Measurements from ENCODE around the gene BID. TPM values are rescaled to one million over a fixed set of nuclear protein-coding genes. Genes with fewer than 3 reads are reported as not detected.

Gene BID
- 39.4 and 43.3 TPM in 2 replicates for total RNA-seq

DNA sequence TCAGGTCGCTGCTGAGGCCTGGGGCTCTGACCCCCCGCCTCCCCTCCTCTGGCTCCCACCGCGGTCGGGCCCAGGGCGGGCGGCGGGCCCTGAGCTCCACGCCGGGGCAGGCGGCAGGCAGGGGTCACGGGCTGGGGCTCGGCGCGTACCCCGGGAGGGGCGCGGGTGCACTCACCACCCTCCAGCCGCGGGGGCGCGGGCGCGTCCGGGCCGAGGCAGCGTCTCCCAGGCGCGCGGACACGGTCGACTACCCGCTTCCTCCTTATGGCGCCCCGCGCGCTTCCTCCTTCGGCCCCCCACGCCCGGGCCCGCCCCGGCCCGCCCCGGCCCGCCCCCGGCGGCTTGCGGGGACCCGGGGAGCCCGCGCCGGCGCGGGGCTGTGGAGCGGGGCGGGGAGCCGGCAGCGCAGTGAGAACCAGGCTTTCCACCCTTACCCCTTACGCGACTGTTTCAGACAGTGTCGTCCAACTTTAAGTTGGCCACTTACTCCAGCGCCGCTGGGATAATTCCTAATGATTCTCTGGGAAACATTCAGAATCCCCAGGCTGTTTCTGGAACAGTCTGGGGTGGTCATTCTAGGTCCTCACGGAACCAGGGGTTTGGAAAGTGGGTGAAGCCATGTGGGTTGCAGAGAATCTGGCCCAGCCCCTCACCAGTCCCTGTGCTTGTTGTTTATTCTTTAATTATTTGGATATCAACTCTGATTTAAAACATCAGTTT, at the start of gene BID:
Gene BID, minus strand, starts transcription at position 264 of the 720 bp plus-strand sequence. CDS start 24,353 bp downstream, outside the sequence.
- peak; percentile 27 to 34 for DNase-seq (ENCODE audit: low read depth in 2 of 2)

DNA sequence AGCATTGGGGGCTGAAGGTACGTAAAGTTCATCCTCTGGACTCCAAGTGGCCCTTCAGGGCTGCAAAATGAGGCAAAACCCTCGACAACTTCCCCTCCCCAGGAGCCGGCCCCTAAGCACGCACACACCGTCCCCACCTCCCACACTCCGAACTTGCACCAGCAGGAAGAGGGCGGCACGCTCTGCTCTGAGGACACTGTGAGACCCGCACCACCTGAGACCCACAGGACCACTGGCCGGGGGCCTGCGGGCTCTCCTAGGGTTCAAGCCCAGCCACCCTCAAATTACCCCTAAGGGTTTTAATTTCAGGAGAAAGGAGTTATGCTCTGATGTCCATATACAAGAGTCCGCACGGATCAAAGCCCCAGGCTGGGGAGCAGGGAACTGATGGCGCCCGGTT, 49.7 kb upstream of the BID start:
- DNase-seq (ENCODE audit: low read depth in 2 of 2) = no peak

GRCh38 chr22:17823226-17823625, 49.0 kb upstream of the BID start:
- no peak for DNase-seq (ENCODE audit: low read depth in 2 of 2)

- DNase-seq (ENCODE audit: low read depth in 2 of 2) = no peak
Measured at GRCh38 chr22:17822087-17822486, 47.8 kb upstream of the BID start.

DNA sequence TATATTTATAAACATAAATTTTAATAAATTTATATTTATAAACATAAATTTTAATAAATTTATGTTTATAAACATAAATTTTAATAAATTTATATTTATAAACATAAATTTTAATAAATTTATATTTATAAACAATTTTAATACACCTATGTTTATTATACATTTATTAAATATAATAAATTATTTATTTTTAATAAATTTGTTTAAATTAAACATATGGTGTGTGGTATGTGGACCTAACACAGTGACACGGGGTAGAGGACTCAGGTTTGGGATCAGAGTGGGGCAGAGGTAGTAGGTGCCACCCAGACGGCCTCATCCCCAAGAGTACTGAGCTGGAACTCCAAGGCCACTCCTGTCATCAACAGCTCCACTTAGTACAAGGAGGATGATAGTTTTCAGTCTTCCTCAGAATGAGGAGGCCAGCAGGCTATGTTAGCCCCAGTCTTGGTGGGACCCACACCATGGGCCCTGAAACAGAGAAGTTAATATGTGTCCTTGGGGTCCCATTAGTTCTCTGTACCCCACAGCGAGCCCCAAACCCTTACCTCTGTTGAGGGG, 46.7 kb upstream of the BID start:
- no peak for DNase-seq (ENCODE audit: low read depth in 2 of 2)

DNA sequence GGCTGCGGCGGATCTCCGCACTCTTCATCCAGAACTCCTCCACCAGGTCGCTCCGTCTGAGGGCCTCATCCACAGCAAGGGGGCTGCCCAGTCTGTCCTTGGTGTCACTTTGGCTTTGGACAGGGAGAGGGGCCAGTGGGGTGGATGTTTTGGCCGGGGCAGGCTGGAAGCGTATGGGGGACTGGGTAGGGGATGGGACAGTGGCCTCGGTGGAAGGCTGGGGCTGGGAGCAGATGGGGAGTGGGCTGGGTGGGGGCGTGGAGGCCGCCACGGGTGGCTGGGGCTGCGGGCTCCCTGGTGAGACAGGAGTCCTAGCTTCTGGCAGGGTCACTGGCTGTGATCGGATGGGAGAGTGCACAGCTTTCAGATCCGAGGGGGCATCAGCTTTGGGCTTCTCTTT, 44.4 kb upstream of the BID start:
- no peak for DNase-seq (ENCODE audit: low read depth in 2 of 2)

- DNase-seq (ENCODE audit: low read depth in 2 of 2) = no peak
Measured at GRCh38 chr22:17818180-17818579, 43.9 kb upstream of the BID start.

DNA sequence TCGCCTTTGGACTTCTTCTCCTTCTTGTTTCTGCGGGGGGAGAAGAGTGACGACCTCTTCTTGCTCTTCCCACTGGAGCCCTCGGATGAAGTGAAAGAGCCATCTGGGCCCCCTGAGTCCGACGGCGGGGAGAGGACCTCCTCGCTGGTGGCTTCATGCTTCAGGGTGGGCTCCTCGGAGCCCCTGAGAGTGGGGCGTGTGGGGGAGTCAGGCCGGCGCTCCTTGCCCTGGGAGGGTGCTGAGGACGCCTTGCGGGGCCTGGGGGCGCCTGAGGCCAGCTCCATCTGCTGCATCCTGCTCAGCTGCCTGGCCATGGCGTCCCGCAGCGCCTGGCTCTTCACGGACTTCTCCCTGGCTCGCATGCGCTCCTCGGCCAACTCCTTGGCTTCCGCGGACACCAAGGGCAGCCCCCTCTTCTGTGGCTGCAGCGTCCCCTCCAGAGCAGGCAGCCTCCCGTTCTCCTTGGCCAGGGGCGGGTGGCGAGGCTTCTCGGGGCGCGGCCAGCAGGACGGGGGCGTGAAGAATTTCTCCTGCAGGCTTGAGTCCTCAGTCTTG, 43.3 kb upstream of the BID start:
- no peak for DNase-seq (ENCODE audit: low read depth in 2 of 2)

GRCh38 chr22:17817079-17817478, 42.8 kb upstream of the BID start:
- no peak for DNase-seq (ENCODE audit: low read depth in 2 of 2)

- no peak for DNase-seq (ENCODE audit: low read depth in 2 of 2)
Measured at GRCh38 chr22:17816649-17817048, 42.4 kb upstream of the BID start.

GRCh38 chr22:17815703-17816254, 41.5 kb upstream of the BID start:
- DNase-seq (ENCODE audit: low read depth in 2 of 2) = no peak

DNA sequence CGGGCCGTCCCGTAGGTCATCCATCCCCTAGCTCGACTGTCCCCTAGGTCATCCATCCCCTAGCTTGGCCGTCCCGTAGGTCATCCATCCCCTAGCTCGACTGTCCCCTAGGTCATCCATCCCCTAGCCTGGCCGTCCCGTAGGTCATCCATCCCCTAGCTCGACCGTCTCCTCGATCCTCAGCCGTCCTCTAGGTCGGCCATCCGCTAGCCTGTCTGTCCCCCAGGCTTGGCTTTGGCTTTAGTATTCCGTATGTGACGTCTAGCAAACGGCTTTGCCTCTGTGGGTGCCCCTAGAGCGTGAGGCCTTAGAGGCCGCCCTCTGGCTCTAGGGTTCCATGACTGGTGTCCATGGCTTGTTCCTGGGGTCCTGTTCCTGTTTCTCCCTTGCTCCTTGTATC, 40.6 kb upstream of the BID start:
- no peak for DNase-seq (ENCODE audit: low read depth in 2 of 2)

GRCh38 chr22:17814084-17814483, 39.8 kb upstream of the BID start:
- no peak for DNase-seq (ENCODE audit: low read depth in 2 of 2)

DNA sequence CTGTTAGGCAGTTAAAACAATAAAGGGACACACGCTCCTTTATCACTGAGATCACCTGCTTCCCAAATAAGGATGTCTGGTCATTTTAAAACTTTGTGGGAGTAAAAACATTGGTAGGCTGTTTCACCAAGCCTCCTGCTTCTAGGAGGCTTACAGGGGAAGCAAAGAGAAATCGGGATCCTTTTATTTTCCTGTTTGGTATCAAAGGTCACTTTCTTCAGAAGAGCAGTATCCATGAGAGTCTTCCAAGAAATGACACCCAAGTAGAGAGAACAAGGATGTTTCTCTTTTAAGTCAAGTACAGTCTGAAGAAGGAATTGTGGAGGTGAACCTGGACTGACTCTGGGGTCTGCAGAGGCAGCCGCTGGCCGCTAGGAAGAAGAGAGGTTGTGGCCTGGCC, 36.9 kb upstream of the BID start:
- no peak for DNase-seq (ENCODE audit: low read depth in 2 of 2)

- DNase-seq (ENCODE audit: low read depth in 2 of 2) = no peak
Measured at GRCh38 chr22:17810570-17811116, 36.4 kb upstream of the BID start.

GRCh38 chr22:17808693-17809403, 34.6 kb upstream of the BID start:
- DNase-seq (ENCODE audit: low read depth in 2 of 2) = no peak

DNA sequence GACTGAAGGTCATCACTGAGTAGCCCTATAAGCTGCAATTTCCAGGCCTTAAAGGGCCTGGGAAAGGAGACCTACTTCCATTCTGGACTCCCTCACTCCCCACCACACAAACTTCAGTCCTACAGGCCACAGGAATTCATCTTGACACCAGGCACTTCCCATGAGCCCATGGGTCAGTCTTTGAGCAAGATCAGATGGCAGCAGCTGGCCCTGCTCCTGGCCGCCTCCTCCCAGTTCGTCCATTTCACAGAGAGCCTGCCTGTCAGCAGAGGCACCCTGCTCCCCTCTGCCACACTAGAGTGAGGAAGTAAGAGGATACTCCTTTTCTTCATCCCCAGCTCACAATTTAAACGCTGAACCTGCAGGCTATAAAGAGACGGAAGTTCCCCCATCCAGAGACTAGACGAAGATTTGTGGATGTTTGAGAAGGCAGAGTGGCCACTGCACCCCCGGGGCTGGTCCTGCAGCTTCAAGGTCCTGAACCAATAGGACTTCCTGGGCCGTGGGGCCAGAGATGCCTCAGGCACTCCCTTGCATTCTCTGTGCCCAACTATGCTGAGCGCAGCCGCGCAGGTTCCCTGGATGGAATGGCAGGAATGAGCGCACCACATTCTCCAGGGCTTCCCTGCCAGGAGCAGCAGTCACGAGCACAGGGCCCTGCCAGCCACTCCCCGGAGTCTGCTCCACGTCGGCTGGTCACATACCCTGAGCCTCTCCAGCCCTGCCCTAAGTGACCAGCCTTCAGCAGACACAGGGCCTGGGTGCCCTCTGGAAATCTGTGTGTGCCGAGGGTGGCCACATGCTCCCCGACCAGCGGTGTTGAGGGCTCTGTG, 33.5 kb upstream of the BID start:
- no peak for DNase-seq (ENCODE audit: low read depth in 2 of 2)

GRCh38 chr22:17807086-17807485, 32.8 kb upstream of the BID start:
- no peak for DNase-seq (ENCODE audit: low read depth in 2 of 2)

DNA sequence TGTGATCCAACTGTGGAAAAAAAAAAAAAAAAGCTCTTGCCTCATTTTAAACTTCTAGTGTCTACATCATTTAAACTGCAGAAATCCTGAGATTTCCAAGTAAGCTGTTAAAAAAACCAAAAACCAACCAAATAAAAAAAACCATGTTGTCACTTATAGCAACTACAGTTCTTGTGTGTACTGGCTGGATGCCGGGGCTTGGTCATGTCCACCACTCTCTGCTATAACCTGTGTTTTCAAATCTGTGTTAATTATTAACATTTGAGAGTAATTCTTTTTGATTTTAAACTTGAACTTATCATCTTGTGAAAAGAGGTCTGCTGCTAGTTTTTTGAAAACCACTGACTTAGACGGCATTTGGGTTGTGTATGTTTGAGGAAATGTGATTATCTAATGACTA, 32.2 kb upstream of the BID start:
- DNase-seq (ENCODE audit: low read depth in 2 of 2) = no peak

GRCh38 chr22:17804331-17805080, 30.2 kb upstream of the BID start:
- no peak for DNase-seq (ENCODE audit: low read depth in 2 of 2)

Measured in lung microvascular endothelial cell (primary cell).